Kidney (tissue), 14 donors: ENCODE results near the gene CEP104. TPM values are rescaled to one million over a fixed set of nuclear protein-coding genes. Genes with fewer than 3 reads are reported as not detected.

Experiments
- DNase-seq, 5 donors: peaks; one replicate each; pipeline ENCODE4 v3.0.0-alpha.2; 2013 to 2020
- FAIRE-seq: peaks from 2 replicates; lab custom pipeline; 2012; peaks lifted over from hg19 to GRCh38; lab: Jason Lieb, UNC
- H3K27ac ChIP-seq, 2 donors: one replicate each; pipeline ENCODE4 v1.7.0; 2013; ENCODE audit warnings: low read depth in 2 of 2, low read length in 2 of 2, inconsistent platforms in 1 of 2
- H3K27me3 ChIP-seq: one replicate; pipeline ENCODE4 v1.7.1; 2013; ENCODE audit warnings: low read length, inconsistent platforms; ENCODE audit not compliant: control insufficient read depth, insufficient read depth
- H3K36me3 ChIP-seq, 3 donors: one replicate each; pipeline versions ENCODE4 v1.7.0 to v1.7.1; 2013; ENCODE audit warnings: low read length in 3 of 3, control low read depth in 1 of 3, inconsistent platforms in 1 of 3; ENCODE audit not compliant: insufficient read depth in 3 of 3, control insufficient read depth in 2 of 3
- H3K4me1 ChIP-seq, 3 donors: one replicate each; pipeline versions ENCODE4 v1.7.0 to v1.7.1; 2013; ENCODE audit warnings: low read length in 3 of 3, inconsistent platforms in 1 of 3, low read depth in 1 of 3; ENCODE audit not compliant: control insufficient read depth in 2 of 3, insufficient read depth in 2 of 3
- H3K4me3 ChIP-seq, 3 donors: one replicate each; pipeline versions ENCODE4 v1.7.0 to v1.8.1; 2013; ENCODE audit warnings: low read length in 3 of 3, control low read depth in 1 of 3, inconsistent platforms in 1 of 3
- H3K9ac ChIP-seq, 3 donors: one replicate each; pipeline versions ENCODE4 v1.7.0 to v1.7.1; 2013; ENCODE audit warnings: low read length in 3 of 3, control low read depth in 1 of 3, inconsistent platforms in 1 of 3
- H3K9me3 ChIP-seq, 3 donors: one replicate each; pipeline versions ENCODE4 v1.7.0 to v1.7.1; 2013; ENCODE audit warnings: low read length in 3 of 3, control low read depth in 1 of 3, inconsistent platforms in 1 of 3; ENCODE audit not compliant: control insufficient read depth in 2 of 3, insufficient read depth in 1 of 3
- intact Hi-C: fragments of 100-400 bp; cut with DNase I; formaldehyde crosslinking; loops from one replicate; pipeline ENCODE4 v1.11.1; 2022
- polyA plus RNA-seq: library from polyadenylated mRNA; stranded (reverse); fragments of 350-450 nt; fragmentation: Illumina TruSeq; extraction: RNeasy Lipid Tissue Mini Kit (QIAGEN cat#74804); gene quantifications from one replicate; pipeline ENCODE4 v1.2.3, GENCODE V29; 2014; ENCODE audit warnings: low read depth, low replicate concordance; ENCODE audit not compliant: insufficient read depth
- total RNA-seq: library from RNA; stranded (reverse); fragmentation: NEBNext Ultra II Directional; extraction: Animal tissue kit (Norgen Biotek cat#: 25700); gene quantifications from one replicate; pipeline ENCODE4 v1.2.1, GENCODE V29; 2021
- TF ChIP-seq, protein P1 (sequence below): IDR thresholded peaks from 3 replicates; pipeline ENCODE4 v1.5.1; 2012; ENCODE audit warnings: mild to moderate bottlenecking, moderate library complexity, borderline replicate concordance; ENCODE audit not compliant: insufficient read depth; ENCODE audit errors: extremely low read depth
- donor health status: control.
- donor health status: control.
- donor health status: control.
- donor health status: control.
- donor health status: control.
- donor health status: DM: yes; HTN: yes; CAD: no.
- donor health status: Normal renal cell carcinoma (clear cell type).

The CEP104 gene
- total and polyA plus RNA-seq, 2 donors from 2014 or later = 11.1 to 51.2 TPM

DNA sequence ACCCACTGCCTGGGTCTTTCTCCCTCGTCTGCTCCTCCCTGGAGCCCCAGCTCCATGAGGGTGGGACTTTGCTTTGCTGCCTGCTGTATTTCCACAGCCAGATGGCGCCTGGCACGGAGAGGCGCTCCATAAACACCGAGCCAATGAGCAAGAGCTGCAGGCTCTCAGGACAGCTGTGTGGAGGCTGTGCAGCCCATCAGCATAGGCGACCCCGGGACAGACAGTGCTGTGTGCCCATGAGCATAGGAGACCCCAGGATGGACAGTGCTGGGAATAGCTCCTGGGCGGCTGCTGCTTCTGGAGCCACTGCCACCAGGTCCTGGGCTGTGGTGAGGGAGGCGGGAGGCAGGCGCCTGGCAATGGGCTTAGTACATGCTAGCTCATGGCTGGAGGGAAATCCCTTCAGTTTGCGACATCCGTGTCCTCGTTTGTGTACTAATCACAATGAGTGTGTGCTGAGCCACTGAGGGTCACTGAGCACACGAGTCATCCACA is 29.2 kb downstream of the CEP104 start:
- DNase-seq (peak in 1 of 5 donors; percentile 56), FAIRE-seq (no peak)
- TF ChIP-seq, protein P1, sequence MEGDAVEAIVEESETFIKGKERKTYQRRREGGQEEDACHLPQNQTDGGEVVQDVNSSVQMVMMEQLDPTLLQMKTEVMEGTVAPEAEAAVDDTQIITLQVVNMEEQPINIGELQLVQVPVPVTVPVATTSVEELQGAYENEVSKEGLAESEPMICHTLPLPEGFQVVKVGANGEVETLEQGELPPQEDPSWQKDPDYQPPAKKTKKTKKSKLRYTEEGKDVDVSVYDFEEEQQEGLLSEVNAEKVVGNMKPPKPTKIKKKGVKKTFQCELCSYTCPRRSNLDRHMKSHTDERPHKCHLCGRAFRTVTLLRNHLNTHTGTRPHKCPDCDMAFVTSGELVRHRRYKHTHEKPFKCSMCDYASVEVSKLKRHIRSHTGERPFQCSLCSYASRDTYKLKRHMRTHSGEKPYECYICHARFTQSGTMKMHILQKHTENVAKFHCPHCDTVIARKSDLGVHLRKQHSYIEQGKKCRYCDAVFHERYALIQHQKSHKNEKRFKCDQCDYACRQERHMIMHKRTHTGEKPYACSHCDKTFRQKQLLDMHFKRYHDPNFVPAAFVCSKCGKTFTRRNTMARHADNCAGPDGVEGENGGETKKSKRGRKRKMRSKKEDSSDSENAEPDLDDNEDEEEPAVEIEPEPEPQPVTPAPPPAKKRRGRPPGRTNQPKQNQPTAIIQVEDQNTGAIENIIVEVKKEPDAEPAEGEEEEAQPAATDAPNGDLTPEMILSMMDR = no peak
- H3K27ac ChIP-seq = no peak overlapping the region
- H3K4me1 ChIP-seq = peaks cover 0 to 15% (median 9%) of the 10 kb centered on the region in 3 donors
- intact Hi-C loops = no loop called here
- no peaks in the 10 kb centered on the region for H3K27me3 ChIP-seq
- H3K36me3 ChIP-seq = peaks cover 8 to 41% (median 25%) of the 10 kb centered on the region in 3 donors
- no peak overlapping the region for H3K9ac ChIP-seq
- H3K4me3 ChIP-seq = no peak overlapping the region
- no peaks in the 10 kb centered on the region for H3K9me3 ChIP-seq

DNA sequence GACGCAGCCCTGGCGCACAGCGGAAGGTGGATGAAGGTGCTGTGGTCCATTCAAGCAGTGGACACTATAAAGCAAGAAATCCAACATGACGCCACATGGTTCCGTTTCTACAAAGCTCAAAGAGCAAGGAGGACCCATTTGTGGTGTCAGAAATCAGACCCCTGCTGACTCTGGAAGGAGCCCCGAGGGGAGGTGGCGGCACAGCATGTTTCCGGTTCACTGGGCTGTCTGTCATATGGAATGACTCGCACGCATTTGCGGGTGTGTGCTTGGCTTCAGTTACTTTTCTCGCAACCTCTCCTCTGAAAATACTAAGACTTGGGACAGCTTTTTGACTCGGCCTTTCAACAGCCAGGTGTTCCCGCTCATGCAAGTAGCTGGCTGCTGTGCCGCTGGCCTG is 31.7 kb downstream of the CEP104 start:
- intact Hi-C loops = no loop called here
- Histone ChIP-seq H3K27ac (no peak overlapping the region), H3K4me1 (peaks cover 0 to 25% (median 5%) of the 10 kb centered on the region in 3 donors), H3K9me3 (no peaks in the 10 kb centered on the region), H3K4me3 (no peak overlapping the region), H3K36me3 (peaks cover 4 to 39% (median 27%) of the 10 kb centered on the region in 3 donors), H3K27me3 (no peaks in the 10 kb centered on the region), H3K9ac (no peak overlapping the region)
- no peak for FAIRE-seq
- DNase-seq = peak in 1 of 5 donors; percentile 31
- TF ChIP-seq, protein P1 = no peak

DNA sequence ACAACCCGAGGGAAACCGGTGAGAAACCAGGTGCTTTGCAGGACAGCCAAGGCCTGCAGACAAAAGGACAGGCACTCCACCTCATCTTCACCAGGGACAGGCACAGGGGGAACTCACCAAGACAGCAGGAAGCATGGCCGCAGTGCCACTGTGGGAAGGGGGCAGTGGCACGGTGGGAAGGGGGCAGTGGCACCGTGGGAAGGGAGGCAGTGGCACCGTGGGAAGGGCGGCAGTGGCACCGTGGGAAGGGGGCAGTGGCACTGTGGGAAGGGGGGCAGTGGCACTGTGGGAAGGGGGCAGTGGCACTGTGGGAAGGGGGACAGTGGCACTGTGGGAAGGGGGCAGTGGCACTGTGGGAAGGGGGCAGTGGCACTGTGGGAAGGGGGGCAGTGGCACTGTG is 32.4 kb downstream of the CEP104 start:
- FAIRE-seq (no peak), DNase-seq (no peak)
- no peak overlapping the region for H3K9ac ChIP-seq
- no peaks in the 10 kb centered on the region for H3K9me3 ChIP-seq
- H3K27me3 ChIP-seq = no peaks in the 10 kb centered on the region
- peaks cover 0 to 25% (median 8%) of the 10 kb centered on the region in 3 donors for H3K4me1 ChIP-seq
- TF ChIP-seq, protein P1 = no peak
- peaks cover 6 to 38% (median 31%) of the 10 kb centered on the region in 3 donors for H3K36me3 ChIP-seq
- H3K27ac ChIP-seq = no peak overlapping the region
- no peak overlapping the region for H3K4me3 ChIP-seq
- intact Hi-C loops = no loop called here

DNA sequence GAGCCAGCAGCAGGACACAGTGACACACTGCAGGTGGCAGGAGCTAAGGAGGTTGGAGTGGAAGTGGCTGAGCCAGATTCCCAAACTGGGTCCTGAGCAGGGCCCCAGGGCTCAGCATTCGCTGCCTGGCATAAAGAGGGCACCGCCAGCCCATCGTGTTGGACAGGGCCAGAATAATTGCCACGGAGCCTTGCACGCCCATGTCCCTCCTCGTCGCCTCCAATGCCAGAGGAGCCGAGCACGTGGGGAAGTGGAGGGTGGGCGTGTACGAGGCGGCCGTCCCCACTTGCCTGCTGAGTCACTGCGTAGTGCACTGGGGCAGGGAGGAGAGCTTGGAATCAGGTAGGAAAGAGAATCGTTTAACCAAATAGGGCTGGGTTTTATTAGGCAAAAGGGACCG is 34.6 kb downstream of the CEP104 start:
- intact Hi-C loops = no loop called here
- Histone ChIP-seq H3K4me1 (peaks cover 0 to 9% (median 3%) of the 10 kb centered on the region in 3 donors), H3K9ac (no peak overlapping the region), H3K27ac (no peak overlapping the region), H3K27me3 (no peaks in the 10 kb centered on the region), H3K36me3 (peaks cover 3 to 31% (median 29%) of the 10 kb centered on the region in 3 donors), H3K4me3 (no peak overlapping the region), H3K9me3 (no peaks in the 10 kb centered on the region)
- FAIRE-seq (no peak), DNase-seq (peak in 1 of 5 donors; percentile 31)
- TF ChIP-seq, protein P1 = no peak
